HEK293T (cell line): ENCODE measurements around the gene BLVRA.
"Not testable (repeated sequence)": the region's sequence is repeated elsewhere in the genome, so short reads cannot be mapped to it uniquely, and the experiment has no call there.

Experiments
- CTCF ChIA-PET: fragments of 350-600 bp; formaldehyde crosslinking; extraction: SDS; loops from one replicate; lab custom pipeline; 2021; ENCODE audit warnings: antibody characterized with exemption, inconsistent platforms; lab: Yijun Ruan, JAX
- POLR2A ChIA-PET: fragments of 350-600 bp; formaldehyde crosslinking; extraction: SDS; loops from one replicate; lab custom pipeline; 2020; ENCODE audit warnings: antibody characterized with exemption, inconsistent platforms; lab: Yijun Ruan, JAX
- DNase-seq: peaks from one replicate; pipeline ENCODE4 v3.0.0; 2012; ENCODE audit warnings: mixed read lengths; ENCODE audit errors: extremely low spot score
- ARNT ChIP-seq: fragments of 450-650 bp; IDR thresholded peaks from 2 replicates; pipeline ENCODE4 v1.6.1; 2017; ENCODE audit warnings: mild to moderate bottlenecking
- BHLHE40 ChIP-seq: fragments of 450-650 bp; IDR thresholded peaks from 2 replicates; pipeline ENCODE4 v1.6.1; 2016; ENCODE audit warnings: mild to moderate bottlenecking, moderate library complexity, borderline replicate concordance
- CTBP1 ChIP-seq: fragments of 450-650 bp; IDR thresholded peaks from 2 replicates; pipeline ENCODE4 v1.6.1; 2016; ENCODE audit warnings: borderline replicate concordance
- ELF4 ChIP-seq: fragments of 450-650 bp; IDR thresholded peaks from 2 replicates; pipeline ENCODE4 v1.6.1; 2017; ENCODE audit warnings: antibody characterized with exemption
- FOXA1 ChIP-seq: fragments of 450-650 bp; IDR thresholded peaks from 2 replicates; pipeline ENCODE4 v1.6.1; 2016; ENCODE audit warnings: mild to moderate bottlenecking
- FOXK2 ChIP-seq: fragments of 450-650 bp; IDR thresholded peaks from 2 replicates; pipeline ENCODE4 v1.6.1; 2016; ENCODE audit warnings: mild to moderate bottlenecking
- FOXM1 ChIP-seq: fragments of 450-650 bp; IDR thresholded peaks from 2 replicates; pipeline ENCODE4 v1.6.1; 2017; ENCODE audit warnings: mild to moderate bottlenecking, borderline replicate concordance
- HDGF ChIP-seq: fragments of 450-650 bp; IDR thresholded peaks from 2 replicates; pipeline ENCODE4 v1.6.1; 2017; ENCODE audit warnings: antibody characterized with exemption, borderline replicate concordance
- L3MBTL2 ChIP-seq: fragments of 450-650 bp; conservative IDR thresholded peaks from 2 replicates; pipeline ENCODE4 v1.6.1; 2016; ENCODE audit warnings: mild to moderate bottlenecking
- LEF1 ChIP-seq: fragments of 450-650 bp; IDR thresholded peaks from 2 replicates; pipeline ENCODE4 v1.6.1; 2017; ENCODE audit warnings: mild to moderate bottlenecking, borderline replicate concordance
- NFRKB ChIP-seq: fragments of 450-650 bp; IDR thresholded peaks from 2 replicates; pipeline ENCODE4 v1.6.1; 2016; ENCODE audit warnings: mild to moderate bottlenecking, moderate library complexity
- SP1 ChIP-seq: fragments of 450-650 bp; IDR thresholded peaks from 2 replicates; pipeline ENCODE4 v1.6.1; 2017
- SUZ12 ChIP-seq: fragments of 450-650 bp; IDR thresholded peaks from 2 replicates; pipeline ENCODE4 v1.6.1; 2016; ENCODE audit warnings: mild to moderate bottlenecking
- TARDBP ChIP-seq: fragments of 450-650 bp; IDR thresholded peaks from 2 replicates; pipeline ENCODE4 v1.6.1; 2016
- ZNF384 ChIP-seq: fragments of 450-650 bp; IDR thresholded peaks from 2 replicates; pipeline ENCODE4 v1.6.1; 2016
- TF ChIP-seq, protein P1 (sequence below): fragments of 450-650 bp; IDR thresholded peaks from 2 replicates; pipeline ENCODE4 v1.6.1; 2016

Gene BLVRA

DNA sequence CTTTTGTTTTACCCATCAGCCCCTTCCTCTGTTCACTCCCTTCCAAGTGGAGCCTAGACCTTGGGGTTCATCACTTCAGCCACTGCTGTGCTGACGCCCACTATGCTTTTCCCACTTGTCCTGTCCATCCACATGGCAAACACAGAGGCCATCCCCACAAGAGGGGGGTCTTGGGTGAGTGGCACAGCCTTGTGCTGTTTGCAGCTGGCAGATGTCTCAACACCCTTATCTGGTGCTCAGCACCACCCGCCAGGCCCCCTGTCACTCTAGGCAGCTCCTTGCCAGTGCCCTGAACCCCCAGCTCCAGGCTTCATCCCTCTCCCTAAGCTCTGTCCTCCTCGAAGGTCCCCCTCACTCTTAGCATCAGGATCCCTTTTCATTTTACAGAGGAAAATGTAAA lies 13.1 kb downstream of the BLVRA start:
- no peak for DNase-seq
- no peak for TF ChIP-seq FOXA1
- TF ChIP-seq ELF4 = no peak
- TF ChIP-seq BHLHE40 = no peak
- no peak for TF ChIP-seq LEF1
- TF ChIP-seq FOXK2 = no peak
- TF ChIP-seq ZNF384 = no peak
- TF ChIP-seq ARNT = no peak
- TF ChIP-seq SUZ12 = no peak
- no peak for TF ChIP-seq CTBP1
- TF ChIP-seq NFRKB = no peak
- no peak for TF ChIP-seq L3MBTL2
- TF ChIP-seq, protein P1, sequence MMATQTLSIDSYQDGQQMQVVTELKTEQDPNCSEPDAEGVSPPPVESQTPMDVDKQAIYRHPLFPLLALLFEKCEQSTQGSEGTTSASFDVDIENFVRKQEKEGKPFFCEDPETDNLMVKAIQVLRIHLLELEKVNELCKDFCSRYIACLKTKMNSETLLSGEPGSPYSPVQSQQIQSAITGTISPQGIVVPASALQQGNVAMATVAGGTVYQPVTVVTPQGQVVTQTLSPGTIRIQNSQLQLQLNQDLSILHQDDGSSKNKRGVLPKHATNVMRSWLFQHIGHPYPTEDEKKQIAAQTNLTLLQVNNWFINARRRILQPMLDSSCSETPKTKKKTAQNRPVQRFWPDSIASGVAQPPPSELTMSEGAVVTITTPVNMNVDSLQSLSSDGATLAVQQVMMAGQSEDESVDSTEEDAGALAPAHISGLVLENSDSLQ = no peak
- no peak for TF ChIP-seq SP1
- no peak for TF ChIP-seq TARDBP
- ChIA-PET CTCF (no interaction called here), POLR2A (interaction anchor here (1.4 kb wide), 1 partner anchor 189 kb away, joined by 3 read pairs; the partner anchor contains the start of gene STK17A)

- POLR2A ChIA-PET, DNase-seq, CTCF ChIA-PET: not testable (repeated sequence)
Observed at GRCh38 chr7:43773268-43773667, 14.8 kb downstream of the BLVRA start.

DNA sequence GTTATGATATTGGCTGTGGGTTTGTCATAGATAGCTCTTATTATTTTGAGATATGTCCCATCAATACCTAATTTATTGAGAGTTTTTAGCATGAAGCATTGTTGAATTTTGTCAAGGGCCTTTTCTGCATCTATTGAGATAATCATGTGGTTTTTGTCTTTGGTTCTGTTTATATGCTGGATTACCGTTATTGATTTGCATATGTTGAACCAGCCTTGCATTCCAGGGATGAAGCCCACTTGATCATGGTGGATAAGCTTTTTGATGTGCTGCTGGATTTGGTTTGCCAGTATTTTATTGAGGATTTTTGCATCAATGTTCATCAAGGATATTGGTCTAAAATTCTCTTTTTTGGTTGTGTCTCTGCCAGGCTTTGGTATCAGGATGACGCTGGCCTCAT lies 16.8 kb downstream of the BLVRA start:
- POLR2A ChIA-PET, CTCF ChIA-PET, DNase-seq: not testable (repeated sequence)

DNA sequence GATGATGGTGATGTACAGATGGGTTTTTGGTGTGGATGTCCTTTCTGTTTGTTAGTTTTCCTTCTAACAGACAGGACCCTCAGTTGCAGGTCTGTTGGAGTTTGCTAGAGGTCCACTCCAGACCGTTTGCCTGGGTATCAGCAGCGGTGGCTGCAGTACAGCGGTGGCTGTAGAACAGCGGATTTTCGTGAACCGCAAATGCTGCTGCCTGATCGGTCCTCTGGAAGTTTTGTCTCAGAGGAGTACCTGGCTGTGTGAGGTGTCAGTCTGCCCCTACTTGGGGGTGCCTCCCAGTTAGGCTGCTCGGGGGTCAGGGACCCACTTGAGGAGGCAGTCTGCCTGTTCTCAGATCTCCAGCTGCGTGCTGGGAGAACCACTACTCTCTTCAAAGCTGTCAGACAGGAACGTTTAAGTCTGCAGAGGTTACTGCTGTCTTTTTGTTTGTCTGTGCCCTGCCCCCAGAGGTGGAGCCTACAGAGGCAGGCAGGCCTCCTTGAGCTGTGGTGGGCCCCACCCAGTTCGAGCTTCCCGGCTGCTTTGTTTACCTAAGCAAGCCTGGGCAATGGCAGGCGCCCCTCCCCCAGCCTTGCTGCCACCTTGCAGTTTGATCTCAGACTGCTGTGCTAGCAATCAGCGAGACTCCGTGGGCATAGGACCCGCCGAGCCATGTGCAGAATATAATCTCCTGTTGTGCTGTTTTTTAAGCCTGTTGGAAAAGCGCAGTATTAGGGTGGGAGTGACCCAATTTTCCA lies 20.0 kb downstream of the BLVRA start:
- CTCF ChIA-PET = interaction anchor here (1.2 kb wide), 1 partner anchor 58 kb away, joined by 3 read pairs; no protein-coding TSS in a partner anchor
- POLR2A ChIA-PET = interaction anchor here (0.9 to 1.9 kb wide), 2 partner anchors 19 to 49 kb away, joined by 3 to 4 read pairs; partner anchors contain the start of gene COA1
- not testable (repeated sequence) for DNase-seq

DNA sequence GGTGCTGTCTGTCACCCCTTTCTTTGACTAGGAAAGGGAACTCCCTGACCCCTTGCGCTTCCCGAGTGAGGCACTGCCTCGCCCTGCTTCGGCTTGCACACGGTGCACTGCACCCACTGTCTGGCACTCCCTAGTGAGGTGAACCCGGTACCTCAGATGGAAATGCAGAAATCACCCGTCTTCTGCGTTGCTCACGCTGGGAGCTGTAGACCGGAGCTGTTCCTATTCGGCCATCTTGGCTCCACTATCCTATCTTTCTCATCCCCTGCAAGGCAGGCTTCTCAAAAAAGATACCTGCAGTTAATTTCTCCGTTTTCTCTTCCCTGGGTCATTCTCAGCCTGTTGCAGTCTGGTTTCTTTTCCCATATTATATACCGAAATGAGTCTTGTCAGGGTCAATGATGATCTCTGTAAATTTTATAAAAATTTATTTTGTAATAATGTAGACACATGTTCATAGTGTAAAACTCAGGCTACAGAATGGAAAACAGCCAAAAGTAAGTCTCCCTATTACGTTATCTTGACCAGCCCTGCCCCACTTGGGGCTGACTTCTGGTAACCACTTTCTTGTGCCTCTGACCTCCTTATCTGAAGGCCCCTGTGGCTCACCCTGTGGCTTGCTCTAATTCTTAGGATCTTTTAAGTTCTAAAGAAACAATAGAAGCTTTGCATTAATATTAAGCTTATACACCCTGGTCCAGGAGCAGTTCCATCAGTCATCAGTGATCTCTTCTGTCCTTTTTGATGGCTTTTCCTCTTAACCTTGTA lies 20.7 kb downstream of the BLVRA start:
- no peak for DNase-seq
- ChIA-PET CTCF (interaction anchor here (1.2 kb wide), 1 partner anchor 57 kb away, joined by 3 read pairs; no protein-coding TSS in a partner anchor), POLR2A (interaction anchor here (0.9 to 1.9 kb wide), 2 partner anchors 19 to 50 kb away, joined by 3 to 4 read pairs; partner anchors contain the start of gene COA1)
- TF ChIP-seq HDGF (no peak), BHLHE40 (no peak), ARNT (no peak), NFRKB (no peak), ELF4 (no peak), FOXM1 (no peak), SP1 (no peak), TARDBP (no peak), CTBP1 (no peak), FOXA1 (no peak), L3MBTL2 (no peak), FOXK2 (no peak), LEF1 (no peak), ZNF384 (no peak), SUZ12 (no peak)
- TF ChIP-seq, protein P1 = no peak

DNA sequence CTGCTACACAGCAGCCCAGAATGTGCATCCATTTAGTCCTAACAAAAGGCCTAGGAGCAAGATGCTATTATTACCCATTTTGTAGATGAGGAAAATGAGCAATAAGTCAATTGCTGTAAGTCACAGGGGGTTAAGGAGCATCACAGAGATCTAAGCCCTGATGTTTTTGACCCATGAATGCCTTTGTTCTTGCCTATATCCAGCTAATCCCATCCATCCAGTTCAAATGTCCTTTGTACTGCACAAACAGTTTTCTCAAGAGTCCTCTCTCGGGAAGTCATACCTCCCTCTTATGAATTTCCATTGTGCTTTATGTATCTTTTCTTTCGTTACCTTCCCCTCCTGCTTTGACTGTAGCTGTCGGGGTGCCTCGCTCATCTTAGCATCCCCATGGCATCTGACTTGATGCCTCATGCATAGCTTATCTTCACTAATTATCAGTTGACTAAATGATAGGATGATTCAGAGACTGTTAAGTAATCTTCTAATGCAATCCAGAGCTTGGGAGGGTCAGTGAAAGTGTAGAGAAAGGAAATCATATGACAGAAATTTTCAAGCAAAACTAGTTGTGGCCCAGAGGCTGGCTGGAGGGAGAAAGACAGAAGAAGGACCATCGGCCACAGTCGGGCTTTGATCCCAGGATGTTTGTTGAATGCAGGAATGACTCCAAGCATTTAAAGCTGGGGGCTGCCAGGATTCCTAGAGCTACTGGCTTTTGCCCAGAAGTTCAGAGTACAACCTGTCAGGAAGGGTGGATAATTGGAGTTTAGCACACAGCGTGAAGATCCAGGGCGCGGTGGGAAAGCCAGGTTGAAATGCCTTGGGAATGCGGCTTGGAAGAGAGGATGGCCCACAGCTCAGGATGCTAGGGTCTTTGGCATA lies 23.5 kb downstream of the BLVRA start:
- DNase-seq = no peak
- ChIA-PET POLR2A (no interaction called here), CTCF (interaction anchor here (0.6 kb wide), 1 partner anchor 22 kb away, joined by 3 read pairs; no protein-coding TSS in a partner anchor)
- TF ChIP-seq CTBP1 (no peak), SP1 (no peak), FOXM1 (no peak), ELF4 (no peak), SUZ12 (no peak), NFRKB (no peak), HDGF (no peak), BHLHE40 (no peak), FOXK2 (no peak), ARNT (no peak), TARDBP (no peak), FOXA1 (no peak), LEF1 (no peak), ZNF384 (no peak)
- TF ChIP-seq, protein P1 = no peak
